ENCODE measurements around the gene SMIM24.

The SMIM24 gene

GRCh38 chr19:3470500-3471128, 9.7 kb downstream of the SMIM24 start:
- DNase-seq = no peak

GRCh38 chr19:3469638-3470499, 10.5 kb downstream of the SMIM24 start:
- DNase-seq = no peak

- DNase-seq = no peak
These were observed 12.1 kb downstream of the SMIM24 start for GRCh38 chr19:3468211-3468610.

GRCh38 chr19:3467437-3468198, 12.7 kb downstream of the SMIM24 start:
- DNase-seq = no peak

GRCh38 chr19:3466635-3467034, 13.7 kb downstream of the SMIM24 start:
- DNase-seq = no peak

- DNase-seq = no peak
These were observed 14.8 kb downstream of the SMIM24 start for GRCh38 chr19:3465552-3465951.

GRCh38 chr19:3464587-3465235, 15.6 kb downstream of the SMIM24 start:
- DNase-seq = no peak

GRCh38 chr19:3463714-3464586, 16.4 kb downstream of the SMIM24 start:
- DNase-seq = no peak

- DNase-seq = no peak
These were observed 17.2 kb downstream of the SMIM24 start for GRCh38 chr19:3462991-3463713.

GRCh38 chr19:3459965-3460582, 20.3 kb downstream of the SMIM24 start:
- DNase-seq = no peak

GRCh38 chr19:3459089-3459881, 21.0 kb downstream of the SMIM24 start:
- no peak for DNase-seq

- no peak for DNase-seq
These were observed 21.9 kb downstream of the SMIM24 start for GRCh38 chr19:3458229-3459088.

- DNase-seq = no peak
These were observed 22.6 kb downstream of the SMIM24 start for GRCh38 chr19:3457528-3458228.

- DNase-seq = no peak
These were observed 23.3 kb downstream of the SMIM24 start for GRCh38 chr19:3456925-3457527.

GRCh38 chr19:3455960-3456601, 24.2 kb downstream of the SMIM24 start:
- DNase-seq = no peak

- no peak for DNase-seq
These were observed 24.9 kb downstream of the SMIM24 start for GRCh38 chr19:3455393-3455955.

All from CD4-positive, alpha-beta T cell treated with Interferon alpha-2 for 1 hour (primary cell).